ENCODE results near the gene HGFAC. TPM values are rescaled to one million over a fixed set of nuclear protein-coding genes. Genes with fewer than 3 reads are reported as not detected.

The HGFAC gene
- total RNA-seq, 1 donor from 2014 or later = not detected

- TF ChIP-seq EZH2phosphoT487 (IDR thresholded peaks at IDR 0.05) = no peak
- TF ChIP-seq, protein P1, sequence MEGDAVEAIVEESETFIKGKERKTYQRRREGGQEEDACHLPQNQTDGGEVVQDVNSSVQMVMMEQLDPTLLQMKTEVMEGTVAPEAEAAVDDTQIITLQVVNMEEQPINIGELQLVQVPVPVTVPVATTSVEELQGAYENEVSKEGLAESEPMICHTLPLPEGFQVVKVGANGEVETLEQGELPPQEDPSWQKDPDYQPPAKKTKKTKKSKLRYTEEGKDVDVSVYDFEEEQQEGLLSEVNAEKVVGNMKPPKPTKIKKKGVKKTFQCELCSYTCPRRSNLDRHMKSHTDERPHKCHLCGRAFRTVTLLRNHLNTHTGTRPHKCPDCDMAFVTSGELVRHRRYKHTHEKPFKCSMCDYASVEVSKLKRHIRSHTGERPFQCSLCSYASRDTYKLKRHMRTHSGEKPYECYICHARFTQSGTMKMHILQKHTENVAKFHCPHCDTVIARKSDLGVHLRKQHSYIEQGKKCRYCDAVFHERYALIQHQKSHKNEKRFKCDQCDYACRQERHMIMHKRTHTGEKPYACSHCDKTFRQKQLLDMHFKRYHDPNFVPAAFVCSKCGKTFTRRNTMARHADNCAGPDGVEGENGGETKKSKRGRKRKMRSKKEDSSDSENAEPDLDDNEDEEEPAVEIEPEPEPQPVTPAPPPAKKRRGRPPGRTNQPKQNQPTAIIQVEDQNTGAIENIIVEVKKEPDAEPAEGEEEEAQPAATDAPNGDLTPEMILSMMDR (IDR thresholded peaks at IDR 0.05) = no peak
- no peak for TF ChIP-seq EZH2 (IDR thresholded peaks at IDR 0.05)
- no peak overlapping the region for H3K4me3 ChIP-seq
- H3K9me3 Mint-ChIP-seq = no peaks in the 10 kb centered on the region
- H3K79me2 ChIP-seq (ENCODE audit: low read depth) = no peaks in the 10 kb centered on the region
- H3K4me1 Mint-ChIP-seq = peaks cover 15% of the 10 kb centered on the region
- no peaks in the 10 kb centered on the region for H3K36me3 Mint-ChIP-seq
- no peak for DNase-seq (ENCODE audit: low spot score)
- peaks cover 20% of the 10 kb centered on the region for H3K27me3 Mint-ChIP-seq (ENCODE audit: insufficient read depth, low read depth)
- H3K4me3 Mint-ChIP-seq = peak overlapping the region; percentile 55
- peak overlapping the region; percentile 79 for H3K27ac Mint-ChIP-seq
- H3K36me3 ChIP-seq = no peaks in the 10 kb centered on the region
- H3K27ac ChIP-seq = no peak overlapping the region
- peaks cover 84% of the 10 kb centered on the region for H3K27me3 ChIP-seq
- no peaks in the 10 kb centered on the region for H3K9me3 ChIP-seq (ENCODE audit: low read depth)
- peaks cover 31% of the 10 kb centered on the region for H3K4me1 ChIP-seq
- H4K20me1 ChIP-seq (ENCODE audit: low read depth) = peaks cover 36% of the 10 kb centered on the region
- no peak overlapping the region for H3K9ac ChIP-seq
- H3F3A ChIP-seq (ENCODE audit: low read depth) = peaks cover 28% of the 10 kb centered on the region
- no peak overlapping the region for H2AFZ ChIP-seq (replicated peaks)
- H3K4me2 ChIP-seq = no peak overlapping the region
Measured at GRCh38 chr4:3491681-3492405, 50.1 kb downstream of the HGFAC start.

GRCh38 chr4:3492741-3493719, 51.3 kb downstream of the HGFAC start:
- Histone ChIP-seq H3K36me3 (no peaks in the 10 kb centered on the region), H4K20me1 (ENCODE audit: low read depth) (peaks cover 47% of the 10 kb centered on the region), H3K27me3 (peaks cover 72% of the 10 kb centered on the region), H3K27ac (no peak overlapping the region), H2AFZ (replicated peaks) (no peak overlapping the region), H3K4me1 (peaks cover 25% of the 10 kb centered on the region), H3K79me2 (ENCODE audit: low read depth) (no peaks in the 10 kb centered on the region), H3K4me3 (no peak overlapping the region), H3K4me2 (no peak overlapping the region), H3K9me3 (ENCODE audit: low read depth) (no peaks in the 10 kb centered on the region), H3K9ac (no peak overlapping the region), H3F3A (ENCODE audit: low read depth) (peaks cover 22% of the 10 kb centered on the region)
- no peak for DNase-seq (ENCODE audit: low spot score)
- Mint-ChIP-seq H3K27me3 (ENCODE audit: insufficient read depth, low read depth) (peaks cover 20% of the 10 kb centered on the region), H3K27ac (no peak overlapping the region), H3K4me1 (peaks cover 15% of the 10 kb centered on the region), H3K36me3 (no peaks in the 10 kb centered on the region), H3K4me3 (no peak overlapping the region), H3K9me3 (no peaks in the 10 kb centered on the region)
- TF ChIP-seq EZH2phosphoT487 (IDR thresholded peaks at IDR 0.05) (no peak), EZH2 (IDR thresholded peaks at IDR 0.05) (no peak)
- TF ChIP-seq, protein P1 (IDR thresholded peaks at IDR 0.05) = no peak

DNA sequence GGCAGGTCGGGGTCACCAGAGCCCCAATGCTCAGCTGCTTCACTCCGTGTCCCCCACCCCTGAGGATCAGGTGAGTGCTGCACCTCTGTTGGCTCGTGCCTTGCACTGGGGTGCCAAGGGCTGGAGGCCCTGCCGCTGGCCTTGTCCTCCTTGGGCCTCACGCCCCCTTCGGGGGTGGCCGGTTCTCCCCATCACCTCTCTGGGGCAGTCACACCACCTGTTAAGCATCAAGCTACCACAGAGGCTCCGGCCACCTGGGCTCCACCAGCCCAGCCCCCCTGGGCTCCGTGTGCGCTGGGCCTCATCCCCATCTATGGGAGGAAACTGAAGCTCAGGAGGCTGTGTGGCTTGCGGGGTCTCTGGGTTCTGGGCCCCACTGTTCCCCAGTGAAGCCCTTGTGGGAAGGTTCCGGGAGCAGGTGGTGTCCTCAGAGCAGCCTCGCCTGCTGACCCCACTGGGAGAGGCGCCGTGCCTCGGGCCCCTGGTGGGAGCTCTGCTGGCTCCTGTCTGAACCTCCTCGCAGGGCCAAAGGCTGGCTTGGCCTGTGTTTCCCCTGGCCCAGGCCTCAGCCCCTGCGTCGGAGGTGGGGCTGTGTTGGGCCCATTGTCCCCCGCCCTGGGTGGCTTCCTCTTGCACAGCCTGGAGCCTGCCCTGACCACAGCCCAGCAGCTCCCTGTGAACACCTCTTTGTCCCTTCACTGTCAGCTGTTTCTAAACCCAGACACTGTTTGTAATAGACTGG, 52.1 kb downstream of the HGFAC start:
- H3K4me1 Mint-ChIP-seq = peaks cover 15% of the 10 kb centered on the region
- peak overlapping the region; percentile 4 for H3K4me2 ChIP-seq
- peaks cover 64% of the 10 kb centered on the region for H3K27me3 ChIP-seq
- no peaks in the 10 kb centered on the region for H3K9me3 ChIP-seq (ENCODE audit: low read depth)
- no peaks in the 10 kb centered on the region for H3K79me2 ChIP-seq (ENCODE audit: low read depth)
- peaks cover 56% of the 10 kb centered on the region for H4K20me1 ChIP-seq (ENCODE audit: low read depth)
- peaks cover 25% of the 10 kb centered on the region for H3K4me1 ChIP-seq
- H3K4me3 ChIP-seq = no peak overlapping the region
- H3K9ac ChIP-seq = no peak overlapping the region
- peaks cover 14% of the 10 kb centered on the region for H3K27me3 Mint-ChIP-seq (ENCODE audit: insufficient read depth, low read depth)
- no peak for TF ChIP-seq EZH2 (IDR thresholded peaks at IDR 0.05)
- no peak for TF ChIP-seq EZH2phosphoT487 (IDR thresholded peaks at IDR 0.05)
- TF ChIP-seq, protein P1 (IDR thresholded peaks at IDR 0.05) = no peak
- H3K27ac Mint-ChIP-seq = no peak overlapping the region
- no peaks in the 10 kb centered on the region for H3K36me3 ChIP-seq
- no peak overlapping the region for H3K4me3 Mint-ChIP-seq
- no peak overlapping the region for H2AFZ ChIP-seq (replicated peaks)
- H3K27ac ChIP-seq = no peak overlapping the region
- no peaks in the 10 kb centered on the region for H3K9me3 Mint-ChIP-seq
- peaks cover 17% of the 10 kb centered on the region for H3F3A ChIP-seq (ENCODE audit: low read depth)
- peak; percentile 52 for DNase-seq (ENCODE audit: low spot score)
- no peaks in the 10 kb centered on the region for H3K36me3 Mint-ChIP-seq
